ENCODE results near the gene OR6S1.

The OR6S1 gene, protein sequence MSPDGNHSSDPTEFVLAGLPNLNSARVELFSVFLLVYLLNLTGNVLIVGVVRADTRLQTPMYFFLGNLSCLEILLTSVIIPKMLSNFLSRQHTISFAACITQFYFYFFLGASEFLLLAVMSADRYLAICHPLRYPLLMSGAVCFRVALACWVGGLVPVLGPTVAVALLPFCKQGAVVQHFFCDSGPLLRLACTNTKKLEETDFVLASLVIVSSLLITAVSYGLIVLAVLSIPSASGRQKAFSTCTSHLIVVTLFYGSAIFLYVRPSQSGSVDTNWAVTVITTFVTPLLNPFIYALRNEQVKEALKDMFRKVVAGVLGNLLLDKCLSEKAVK

DNA sequence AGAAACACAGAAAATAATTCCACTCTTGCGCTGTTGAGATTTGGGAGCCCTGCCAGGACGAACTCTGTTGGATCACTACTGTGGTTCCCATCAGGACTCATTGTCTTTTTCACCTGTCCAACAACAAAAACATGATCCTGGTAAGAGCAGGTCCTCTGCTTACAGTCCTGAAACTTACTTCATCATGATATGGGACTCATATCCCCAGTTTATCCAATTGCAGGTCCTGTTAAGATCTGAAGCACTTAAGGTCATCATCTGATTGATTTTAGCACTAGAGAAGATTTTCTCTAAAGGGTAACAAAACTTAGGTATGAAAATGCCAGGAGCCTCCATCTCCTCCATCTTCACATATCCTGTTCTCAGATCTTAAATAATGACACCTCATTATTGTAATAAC, at the start of gene OR6S1:
TSS of gene OR6S1 (minus strand) at position 101 of the 400 bp plus-strand sequence. CDS start at position 101, 0 bp downstream.
- no peak for DNase-seq

DNA sequence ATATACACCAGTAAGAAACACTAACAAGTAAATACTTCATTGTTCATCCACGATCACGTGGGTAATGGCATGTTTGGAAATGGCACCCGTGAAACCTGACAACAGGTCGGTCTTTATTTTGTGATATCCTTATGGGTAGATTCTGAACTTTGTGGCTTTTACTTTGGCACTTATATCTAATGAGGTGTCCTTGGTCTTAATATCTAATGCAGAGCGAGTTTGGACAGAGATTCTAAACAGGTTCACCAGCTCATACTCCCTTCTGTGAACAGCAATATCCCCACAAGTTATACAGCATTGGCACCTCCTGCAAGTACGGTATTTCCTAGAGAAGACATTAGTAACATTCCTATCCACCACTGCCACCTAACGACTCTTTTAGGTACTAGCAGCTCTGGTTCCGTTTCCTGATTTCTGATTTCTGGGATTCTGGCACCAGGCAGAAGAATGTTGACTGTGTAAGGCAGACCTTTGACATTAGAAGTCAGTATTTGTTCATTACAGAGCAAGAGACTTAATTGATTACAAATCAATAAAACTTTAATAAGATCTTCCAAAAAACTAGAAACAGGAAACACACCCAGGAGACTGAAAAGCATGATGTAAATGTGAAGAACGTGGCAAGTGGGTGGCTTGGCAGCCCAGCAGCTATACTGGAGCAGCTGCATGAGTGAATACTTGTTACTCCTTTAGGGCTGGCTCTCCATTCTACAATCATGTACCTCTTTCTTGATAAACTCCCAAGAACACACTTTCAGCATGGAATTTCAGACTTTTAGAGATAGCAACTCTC, 49.6 kb upstream of the OR6S1 start:
- peak; percentile 41 for DNase-seq

DNA sequence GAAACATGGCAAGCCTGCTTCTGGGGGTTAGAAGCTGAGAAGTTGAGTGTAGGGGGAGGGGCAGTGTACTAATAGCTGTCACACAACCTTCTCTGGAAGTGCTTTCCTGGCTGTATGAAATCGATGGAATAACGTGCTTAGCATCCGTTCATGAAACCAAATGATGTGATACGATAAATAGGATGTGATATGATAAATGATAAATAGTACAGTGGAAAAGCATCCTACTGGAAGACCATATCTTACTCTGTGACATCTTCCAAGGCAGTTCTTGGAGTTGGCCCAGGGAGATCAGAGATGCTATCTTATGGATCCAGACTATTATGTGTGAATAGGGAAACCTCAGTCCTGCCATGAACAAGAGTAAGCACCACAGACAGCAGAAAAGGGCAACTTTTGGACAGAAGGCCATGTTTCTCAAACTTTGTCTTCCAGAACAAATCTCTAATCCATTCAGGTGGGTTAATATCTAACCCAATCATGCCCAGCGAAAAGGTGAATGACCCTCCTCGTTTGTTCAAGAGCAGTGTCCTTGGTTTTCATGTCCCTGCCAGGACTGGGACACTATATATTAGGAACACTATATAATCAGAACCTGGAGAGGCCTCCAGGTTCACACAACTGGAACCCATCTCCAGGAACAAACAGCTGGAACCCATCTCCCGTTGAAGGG, 46.8 kb upstream of the OR6S1 start, which contains the start of gene ANG:
TSS of gene ANG (plus strand) at position 598 of the 673 bp plus-strand sequence. CDS start 4,801 bp downstream, outside the sequence.
- no peak for DNase-seq

DNA sequence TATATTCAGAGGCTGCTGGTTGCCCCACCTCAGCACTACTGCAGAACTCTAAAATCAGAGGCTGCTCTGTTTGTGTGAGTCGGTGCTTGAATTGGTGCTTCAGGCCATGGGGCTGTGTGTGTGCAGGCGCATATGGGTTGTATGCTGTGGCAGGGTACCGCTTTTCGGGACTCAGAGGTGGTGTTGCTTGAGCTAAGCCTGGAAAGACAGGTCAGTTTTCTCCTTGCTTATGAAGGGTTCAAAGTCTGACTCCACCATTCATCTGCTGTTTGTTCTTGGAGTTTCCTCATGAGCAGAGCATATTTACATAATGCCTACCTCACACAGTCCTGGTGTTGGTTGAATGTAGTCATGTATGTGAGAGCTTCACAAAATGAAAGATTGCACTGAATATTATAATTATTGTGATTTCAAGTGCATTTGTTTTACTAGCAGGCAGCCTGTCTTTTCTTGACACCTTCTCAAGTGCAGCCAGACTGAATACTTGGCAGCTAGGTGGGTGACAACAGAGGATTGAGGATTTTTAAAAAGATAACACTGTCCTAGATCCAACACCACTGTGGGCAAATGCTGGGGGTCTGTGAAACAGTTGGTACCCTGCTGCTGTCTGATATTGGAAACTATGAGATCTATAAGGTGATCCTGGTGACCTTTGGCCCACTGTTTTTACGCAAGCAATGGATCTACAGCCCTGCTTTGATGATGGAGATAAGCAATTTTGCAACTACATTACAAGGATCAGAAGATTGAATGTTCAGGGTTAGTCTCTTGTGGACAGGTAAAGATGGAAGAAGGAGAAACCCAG, 46.1 kb upstream of the OR6S1 start:
- no peak for DNase-seq

DNA sequence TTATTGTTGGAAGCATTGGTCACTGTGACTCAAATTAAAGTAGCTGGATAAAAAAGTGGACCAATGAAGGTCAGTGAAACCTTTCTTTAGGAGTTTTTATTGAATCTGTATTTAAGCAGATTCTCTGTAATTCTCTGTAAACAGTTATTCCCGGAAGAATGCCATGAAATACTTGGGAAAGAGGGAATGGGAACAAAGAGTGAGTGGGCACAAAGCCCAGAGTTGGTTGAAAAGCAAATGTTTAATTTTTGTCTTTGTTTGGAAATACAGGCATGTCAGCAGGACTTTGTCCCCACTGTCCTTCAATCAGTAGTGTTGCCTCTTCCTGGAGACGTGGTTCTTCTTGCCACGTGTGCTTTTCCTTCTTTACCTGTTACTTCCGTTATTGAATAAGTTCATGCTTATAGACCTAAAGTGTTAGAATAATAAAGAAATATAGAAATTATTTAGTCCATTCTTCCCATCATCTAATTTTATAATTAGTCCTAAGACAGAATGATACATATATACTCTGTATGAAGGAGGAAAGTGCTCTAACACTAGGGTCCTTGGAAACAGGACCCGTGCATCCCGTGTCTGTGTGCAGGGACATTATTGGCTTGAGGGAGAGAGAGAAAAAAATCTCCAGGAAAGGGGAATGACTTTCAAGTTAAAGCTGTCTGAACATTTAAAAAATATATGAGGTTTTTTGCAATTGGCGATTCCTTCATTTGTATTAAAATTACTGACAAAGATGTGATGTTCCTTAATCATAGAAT, 45.1 kb upstream of the OR6S1 start:
- no peak for DNase-seq

DNA sequence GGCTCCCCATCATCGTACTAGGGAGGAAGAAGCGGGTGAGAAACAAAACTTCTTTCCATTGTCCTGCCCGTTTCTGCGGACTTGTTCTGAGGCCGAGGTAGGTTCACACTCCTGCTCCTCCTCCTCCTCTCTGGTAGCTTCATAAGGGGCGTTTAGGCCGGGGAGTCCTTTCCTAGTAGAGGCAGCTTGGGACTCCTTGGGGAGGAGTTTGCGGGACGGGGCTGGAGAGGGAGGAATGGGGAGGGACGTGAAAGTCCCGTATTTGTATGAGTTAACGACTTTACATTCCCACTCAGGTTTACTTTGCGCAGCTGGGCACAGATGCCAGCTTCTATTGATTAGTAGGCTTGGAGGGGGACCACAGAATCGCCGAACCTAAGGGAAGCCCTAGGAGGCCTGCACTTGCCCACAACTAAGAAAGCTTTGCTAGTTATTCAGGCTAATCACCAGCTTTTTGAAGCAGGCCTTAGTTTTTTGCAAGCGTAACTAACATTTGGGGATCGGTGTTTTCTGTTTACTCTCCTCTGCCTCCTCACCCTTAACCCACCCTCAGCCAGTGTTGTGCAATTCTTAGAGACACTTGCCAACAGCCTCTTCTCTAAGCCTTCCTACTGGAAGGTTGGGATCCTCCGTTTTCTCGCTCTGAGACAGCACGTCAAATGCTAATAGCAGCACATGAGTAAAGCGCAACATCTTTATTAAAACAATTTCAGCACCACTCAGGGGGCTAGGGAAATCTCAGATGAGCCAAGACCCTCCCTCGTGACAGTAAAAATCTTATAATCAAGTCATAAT, 43.4 kb upstream of the OR6S1 start:
- no peak for DNase-seq

DNA sequence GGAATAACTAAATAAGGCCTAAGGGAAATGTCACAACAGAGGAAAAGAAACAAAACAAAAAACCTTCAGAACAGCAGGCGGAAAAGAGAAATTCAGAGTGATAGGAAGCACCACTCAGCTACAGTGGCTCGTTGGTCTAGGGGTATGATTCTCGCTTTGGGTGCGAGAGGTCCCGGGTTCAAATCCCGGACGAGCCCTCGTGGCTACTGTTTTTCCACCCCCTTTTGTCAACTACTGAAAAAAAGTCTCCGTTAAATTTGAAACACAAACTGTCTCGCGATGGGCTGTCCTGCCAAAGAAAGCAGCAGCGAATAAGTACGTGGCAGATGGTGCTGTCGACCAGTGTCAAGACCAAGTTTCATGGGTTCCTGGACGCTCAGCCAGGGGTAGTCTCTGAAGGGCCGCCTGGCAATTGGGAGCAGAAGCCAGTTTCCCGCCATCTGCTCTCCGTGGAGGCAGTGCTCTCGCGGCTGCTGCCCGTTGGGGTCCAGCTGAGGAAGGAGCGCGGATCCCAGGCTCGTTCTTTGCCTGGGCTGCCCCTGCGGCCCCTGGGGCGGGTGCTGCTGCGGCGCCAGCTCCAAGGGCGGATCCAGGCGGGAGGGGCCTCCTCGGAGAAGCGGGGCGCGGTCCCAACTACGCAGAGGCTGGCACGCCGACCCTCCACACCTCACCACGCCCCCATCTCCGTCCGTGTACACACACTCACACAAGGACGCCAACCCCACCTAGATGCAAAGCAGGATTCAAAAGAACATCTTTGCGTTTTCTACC, 42.6 kb upstream of the OR6S1 start, which contains the start of gene RNASE4:
TSS of gene RNASE4 (plus strand) at position 670 of the 771 bp plus-strand sequence. CDS start 14,812 bp downstream, outside the sequence.
- DNase-seq = peak; percentile 18

DNA sequence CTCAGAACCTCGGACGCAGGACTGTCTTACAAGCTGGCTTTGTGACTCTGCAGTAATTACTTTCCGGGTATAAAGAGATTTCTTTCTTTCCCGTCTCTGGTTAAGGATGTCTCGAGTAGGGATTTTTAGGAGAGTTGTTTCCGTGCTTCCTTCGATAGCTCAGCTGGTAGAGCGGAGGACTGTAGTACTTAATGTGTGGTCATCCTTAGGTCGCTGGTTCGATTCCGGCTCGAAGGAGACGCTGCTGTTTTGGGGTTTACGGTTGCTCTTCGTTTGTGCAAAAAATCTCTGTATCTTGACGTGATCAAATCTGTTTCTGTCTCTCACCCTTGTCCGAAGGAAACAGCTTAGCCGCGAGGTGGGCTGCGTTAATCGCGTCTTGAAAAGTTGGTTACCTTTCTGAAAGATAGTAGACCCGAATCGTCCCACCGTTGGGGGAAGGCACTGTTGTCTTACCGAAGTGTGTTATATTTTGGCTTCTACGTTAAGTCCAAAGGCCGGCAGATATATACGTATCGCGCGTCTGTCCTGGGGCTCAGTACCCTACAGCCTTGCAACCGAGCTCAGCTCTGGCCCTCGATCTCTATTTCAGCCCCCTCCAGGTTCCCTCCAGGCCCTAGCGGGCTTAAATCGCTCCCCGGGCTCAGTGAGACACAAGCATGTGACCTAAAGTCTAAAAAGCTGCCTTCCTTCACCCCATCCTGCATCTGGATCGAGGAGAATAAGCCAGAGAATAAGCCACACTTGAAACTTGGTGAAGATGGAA, 41.8 kb upstream of the OR6S1 start:
- peak; percentile 63 for DNase-seq

DNA sequence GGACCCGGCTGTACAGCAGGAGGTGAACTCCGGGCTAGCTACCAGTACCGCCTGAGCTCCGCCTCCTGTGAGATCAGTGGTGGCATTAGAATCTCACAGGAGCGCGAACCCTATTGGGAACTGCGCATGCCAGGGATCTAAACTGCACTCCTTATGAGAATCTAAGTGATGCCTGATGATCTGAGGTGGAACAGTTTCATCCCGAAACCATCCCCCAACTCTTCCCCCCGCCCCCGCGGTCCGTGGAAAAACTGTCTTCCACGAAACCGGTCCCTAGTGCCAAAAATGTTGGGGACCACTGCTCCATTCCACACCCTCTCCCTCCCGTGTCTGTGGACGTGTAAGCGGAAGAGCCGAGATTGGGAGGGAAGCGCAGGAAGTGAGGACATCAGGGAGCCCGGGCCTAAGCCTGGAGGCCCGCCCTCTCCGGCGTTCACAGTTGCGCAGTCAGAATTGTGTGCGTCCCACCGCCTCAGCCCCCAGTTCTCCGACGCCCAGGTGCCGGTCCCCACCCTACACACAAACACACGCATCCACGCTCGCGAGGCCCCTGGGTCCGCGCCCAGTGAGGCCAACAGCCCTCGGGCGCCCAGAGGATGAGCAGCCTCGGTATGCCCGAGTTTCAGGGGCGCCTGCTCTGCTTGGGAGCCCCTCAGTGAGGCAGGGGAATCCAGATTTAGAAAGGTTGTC, 41.1 kb upstream of the OR6S1 start:
- peak; percentile 54 for DNase-seq

DNA sequence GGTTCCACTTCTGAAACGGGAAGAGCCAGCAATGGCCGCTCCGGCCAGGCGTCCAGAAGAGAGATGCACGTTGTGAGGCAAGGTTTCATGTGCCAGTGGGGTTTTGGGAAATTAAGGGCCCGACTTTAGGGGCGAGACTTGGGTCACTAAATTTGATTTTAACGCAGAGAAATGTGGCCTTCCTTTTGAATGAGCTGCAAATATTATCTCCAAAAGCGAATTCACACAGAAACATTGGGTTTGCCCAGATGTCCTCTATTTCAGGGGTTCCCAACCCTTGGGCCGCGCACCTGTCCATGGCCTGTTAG, 40.6 kb upstream of the OR6S1 start:
- DNase-seq = no peak

DNA sequence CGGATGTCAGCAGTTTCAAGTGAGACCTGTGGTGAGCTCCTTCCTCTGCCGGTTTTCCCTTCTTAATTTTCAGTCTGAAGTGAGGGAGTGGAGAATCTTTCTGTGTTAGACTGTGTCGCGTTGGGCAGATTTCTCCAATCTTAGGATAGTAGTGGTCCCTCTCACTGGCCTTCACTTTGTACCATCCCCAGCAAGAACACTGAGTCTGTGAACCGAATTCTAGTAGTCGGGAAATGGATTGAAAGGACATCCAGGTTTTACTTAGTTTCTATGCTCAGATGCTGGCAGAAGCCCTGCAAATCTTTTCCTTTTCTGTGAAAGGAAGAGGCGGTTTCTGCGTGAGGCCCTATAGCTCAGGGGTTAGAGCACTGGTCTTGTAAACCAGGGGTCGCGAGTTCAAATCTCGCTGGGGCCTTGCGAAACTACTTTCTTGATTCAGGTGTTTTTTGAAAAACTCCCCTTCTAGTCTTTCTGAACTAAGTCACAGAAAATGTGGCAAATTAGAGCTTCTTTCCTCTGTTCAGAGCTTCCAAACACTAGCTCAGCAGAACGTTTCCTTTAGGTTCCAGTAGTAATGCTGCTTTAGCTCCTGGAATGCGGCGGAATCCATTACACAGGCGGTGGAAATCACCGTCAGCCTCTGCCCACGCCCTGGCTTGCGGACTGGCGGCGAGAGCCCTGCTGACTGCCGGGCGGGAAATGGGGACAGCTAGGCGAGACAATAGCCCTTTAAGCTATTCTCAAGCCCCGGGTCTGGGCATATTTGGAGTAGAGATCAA, 40.0 kb upstream of the OR6S1 start:
- peak; percentile 28 for DNase-seq

DNA sequence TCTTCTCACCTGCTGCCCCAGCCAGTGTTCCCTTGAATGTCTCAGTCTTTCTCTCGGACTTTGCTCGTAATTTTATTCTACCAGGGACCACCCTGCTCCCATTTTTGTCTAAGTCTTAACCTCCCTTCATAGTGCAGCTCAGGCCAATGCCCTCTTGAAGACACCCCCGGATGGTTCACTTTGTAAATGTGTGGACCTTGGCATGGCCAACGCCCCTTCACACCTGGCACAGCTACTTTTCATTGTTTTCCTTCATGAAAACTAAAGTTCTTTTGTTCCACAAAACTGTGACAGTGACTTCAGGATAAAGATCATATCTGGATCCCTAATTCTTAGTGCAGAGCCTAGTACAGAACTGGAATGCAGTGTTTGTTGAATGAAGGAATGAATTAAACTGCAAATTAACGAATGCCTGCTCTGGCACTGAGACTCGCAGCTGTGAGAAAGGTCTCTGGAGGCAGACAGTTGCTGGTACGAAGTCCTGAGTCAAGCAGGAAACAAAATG, 39.4 kb upstream of the OR6S1 start:
- no peak for DNase-seq

DNA sequence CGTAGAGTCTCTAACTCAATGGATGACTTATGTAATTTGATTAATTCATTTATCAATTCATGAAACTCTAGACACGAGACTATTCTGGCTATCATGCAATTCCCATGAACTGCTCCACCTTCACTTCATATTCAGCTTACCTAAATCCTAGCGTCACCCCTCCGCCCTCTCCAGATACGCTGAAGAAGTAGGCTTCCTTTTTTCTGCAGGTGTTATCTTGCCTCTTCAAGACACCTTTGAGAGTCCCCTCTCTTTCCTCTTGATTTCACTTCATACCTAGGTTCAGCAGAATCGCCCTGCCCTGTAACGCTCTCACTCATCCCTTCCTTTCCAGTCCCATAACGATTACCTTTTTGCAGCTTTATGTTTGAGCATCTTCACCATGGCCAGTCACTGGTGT, 38.9 kb upstream of the OR6S1 start:
- no peak for DNase-seq

DNA sequence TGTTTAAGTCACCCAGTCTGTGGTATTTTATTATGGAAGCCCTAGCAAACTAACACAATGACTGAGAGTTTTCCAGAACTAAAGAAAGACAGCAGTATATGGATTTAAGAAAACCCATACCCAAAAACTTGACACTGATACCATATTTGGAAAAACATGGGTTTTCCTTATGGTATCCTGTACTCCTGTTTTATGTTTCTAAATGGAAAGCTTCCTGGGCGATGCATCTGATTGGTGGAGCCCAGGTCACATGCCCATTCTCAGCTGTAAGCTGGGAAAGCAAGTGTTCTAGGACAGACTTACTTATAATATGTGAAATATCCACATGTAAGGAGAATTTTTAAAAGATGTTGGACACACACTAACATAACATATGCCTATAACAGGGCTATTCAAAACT, 38.4 kb upstream of the OR6S1 start:
- DNase-seq = no peak

DNA sequence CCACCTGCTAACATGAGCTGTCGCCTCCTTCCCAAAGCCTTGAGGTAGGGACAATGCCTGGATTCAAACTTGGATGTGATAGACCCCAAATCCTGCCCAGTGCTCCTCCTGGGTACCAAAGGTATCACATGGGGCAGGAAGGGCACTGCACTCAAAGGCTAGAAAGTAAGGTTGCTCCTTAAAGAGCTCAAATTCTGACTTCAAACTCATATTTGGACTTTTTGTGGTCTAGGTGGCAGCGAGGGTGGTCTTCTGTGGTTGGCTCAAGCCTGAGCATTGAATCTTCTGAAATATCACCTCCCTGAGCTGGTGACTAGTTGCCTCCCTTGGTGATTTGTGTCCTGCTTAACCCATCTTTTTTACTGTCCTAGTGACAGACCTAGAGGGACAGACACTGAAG, 34.6 kb upstream of the OR6S1 start:
- DNase-seq = no peak

DNA sequence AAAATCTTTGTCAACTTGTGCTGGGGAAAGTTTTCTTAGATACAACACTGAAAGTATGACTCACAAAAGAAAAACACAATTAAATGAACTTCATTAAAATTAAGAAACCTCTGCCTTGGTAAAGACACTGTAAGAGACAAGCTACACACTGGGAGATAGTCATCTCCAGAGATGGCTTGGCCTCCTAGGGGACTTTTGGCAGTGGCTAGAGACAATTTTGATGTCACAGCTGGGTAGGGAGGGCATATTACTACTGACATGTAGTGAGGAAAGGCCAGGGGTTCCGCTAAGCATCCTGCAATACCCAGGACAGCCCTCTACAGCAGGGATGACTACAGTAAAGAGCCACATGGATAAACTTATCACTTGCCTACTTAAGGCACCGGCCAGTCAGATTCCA, 34.2 kb upstream of the OR6S1 start:
- DNase-seq = no peak

DNA sequence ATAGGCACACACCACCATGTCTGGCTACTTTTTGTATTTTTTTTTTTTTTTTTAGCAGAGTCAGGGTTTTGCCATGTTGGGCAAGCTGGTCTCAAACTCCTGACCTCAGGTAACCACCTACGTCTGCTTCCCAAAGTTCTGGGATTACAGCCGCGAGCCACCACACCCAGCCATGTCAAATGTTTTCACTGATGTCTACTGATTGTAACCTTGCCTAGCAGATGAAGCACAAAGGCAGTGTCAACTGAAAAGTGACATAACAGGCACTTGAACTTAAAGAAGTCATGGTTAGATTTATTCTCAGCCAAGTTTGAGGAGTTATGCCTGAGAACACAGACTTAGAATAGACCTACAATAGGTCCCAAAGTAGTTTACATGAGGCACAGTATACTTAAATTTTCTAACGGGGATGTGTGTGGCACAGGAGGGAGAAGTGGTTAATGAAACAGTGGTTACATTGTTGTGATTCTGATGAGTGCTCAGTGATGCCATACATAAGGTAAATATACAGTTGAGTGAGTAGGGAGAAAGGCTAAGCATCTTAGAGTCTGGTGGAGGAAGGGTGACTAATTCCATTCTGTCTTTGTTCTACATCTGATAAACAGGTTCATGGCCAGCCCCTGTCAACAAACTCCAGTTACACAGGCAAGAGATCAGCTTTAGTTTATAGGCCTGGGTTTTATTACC, 30.2 kb upstream of the OR6S1 start:
- DNase-seq = no peak

Measured in NCI-H2029 (cell line).